IMR-90 (cell line): ENCODE results near the gene HEYL. TPM values are rescaled to one million over a fixed set of nuclear protein-coding genes. Genes with fewer than 3 reads are reported as not detected.

Experiments used
- ATAC-seq: fragments of 200-7000 bp; cut with Tn5 transposase; 2 replicates; pipeline ENCODE4 v1.9.1; 2020; ENCODE audit warnings: low read depth, mild to moderate bottlenecking, moderate library complexity
- BruUV-seq: library from RNA; stranded (reverse); fragments of 400-500 nt; replicated peaks from 2 replicates; lab custom pipeline; 2021; lab: Mats Ljungman, UMichigan
- CTCF ChIA-PET: fragments of 300-600 bp; formaldehyde crosslinking; extraction: SDS; loops from one replicate; lab custom pipeline; 2021; ENCODE audit warnings: antibody characterized with exemption; lab: Yijun Ruan, JAX
- POLR2A ChIA-PET: fragments of 300-600 bp; sonication (Branson Sonifier 250); formaldehyde crosslinking; loops from one replicate; lab custom pipeline; 2022; ENCODE audit warnings: antibody characterized with exemption; ENCODE audit not compliant: unreplicated experiment; lab: Charles Lee
- DNase-seq: peaks from one replicate; pipeline ENCODE4 v3.0.0; 2013
- H2AFZ ChIP-seq: replicated peaks from 2 replicates; pipeline ENCODE3; 2013; ENCODE audit warnings: low read length, mild to moderate bottlenecking; ENCODE audit not compliant: poor library complexity
- H2AK5ac ChIP-seq: 2 replicates; pipeline ENCODE4 v1.6.1; 2013; ENCODE audit warnings: low read depth, low read length, inconsistent platforms
- H2AK9ac ChIP-seq: replicated peaks from 2 replicates; pipeline ENCODE3; 2013; ENCODE audit warnings: mild to moderate bottlenecking, low read depth, low read length, moderate library complexity; ENCODE audit not compliant: poor library complexity
- H2BK120ac ChIP-seq: 2 replicates; pipeline ENCODE4 v1.6.1; 2013; ENCODE audit warnings: low read depth, low read length, inconsistent platforms
- H2BK15ac ChIP-seq: 3 replicates; pipeline ENCODE4 v1.6.1; 2013; ENCODE audit warnings: low read depth, low read length, inconsistent platforms
- H2BK20ac ChIP-seq: 2 replicates; pipeline ENCODE4 v1.6.1; 2013; ENCODE audit warnings: low read depth, mild to moderate bottlenecking, inconsistent platforms, low read length, moderate library complexity
- H2BK5ac ChIP-seq: 2 replicates; pipeline ENCODE4 v1.6.1; 2013; ENCODE audit warnings: mild to moderate bottlenecking, low read depth, low read length, inconsistent platforms; ENCODE audit not compliant: poor library complexity, severe bottlenecking
- H3K14ac ChIP-seq: replicated peaks from 2 replicates; pipeline ENCODE4 v1.6.1; 2013; ENCODE audit warnings: low read depth, low read length, inconsistent platforms
- H3K18ac ChIP-seq: 2 replicates; pipeline ENCODE4 v1.6.1; 2013; ENCODE audit warnings: low read depth, low read length, control low read depth
- H3K23ac ChIP-seq: 2 replicates; pipeline ENCODE4 v1.6.1; 2013; ENCODE audit warnings: low read depth, low read length, inconsistent platforms
- H3K27ac ChIP-seq: 2 replicates; pipeline ENCODE4 v1.5.1; 2013; ENCODE audit warnings: mild to moderate bottlenecking, control low read depth, low read length; ENCODE audit not compliant: insufficient read depth
- H3K27me3 ChIP-seq: 2 replicates; pipeline ENCODE4 v1.6.1; 2013; ENCODE audit warnings: low read length; ENCODE audit not compliant: control insufficient read depth, insufficient read depth
- H3K36me3 ChIP-seq: 2 replicates; pipeline ENCODE4 v1.6.1; 2013; ENCODE audit warnings: low read length, mixed read lengths; ENCODE audit not compliant: control insufficient read depth, insufficient read depth
- H3K4ac ChIP-seq: 2 replicates; pipeline ENCODE4 v1.6.1; 2013; ENCODE audit warnings: low read depth, low read length, inconsistent platforms
- H3K4me1 ChIP-seq: 2 replicates; pipeline ENCODE4 v1.6.1; 2013; ENCODE audit warnings: low read length, mixed read lengths; ENCODE audit not compliant: control insufficient read depth, insufficient read depth
- H3K4me2 ChIP-seq: 2 replicates; pipeline ENCODE4 v1.6.1; 2013; ENCODE audit warnings: low read depth, mild to moderate bottlenecking, control low read depth, low read length, moderate library complexity
- H3K4me3 ChIP-seq: 2 replicates; pipeline ENCODE4 v1.5.1; 2013; ENCODE audit warnings: low read depth, mild to moderate bottlenecking, control low read depth, low read length, moderate library complexity; ENCODE audit not compliant: insufficient read depth
- H3K56ac ChIP-seq: 2 replicates; pipeline ENCODE4 v1.6.1; 2013; ENCODE audit warnings: low read length, inconsistent platforms; ENCODE audit not compliant: insufficient read depth; ENCODE audit errors: extremely low read depth
- H3K79me1 ChIP-seq, 2 experiments: 2 replicates each; pipeline ENCODE4 v1.6.1; 2013; ENCODE audit warnings: low read length in 2 of 2, inconsistent platforms in 1 of 2, low read depth in 1 of 2
- H3K9ac ChIP-seq: 2 replicates; pipeline ENCODE4 v1.6.1; 2013; ENCODE audit warnings: low read depth, low read length, control low read depth
- H3K9me1 ChIP-seq: 2 replicates; pipeline ENCODE4 v1.6.1; 2013; ENCODE audit warnings: low read length, inconsistent platforms; ENCODE audit not compliant: insufficient read depth
- H3K9me3 ChIP-seq: 2 replicates; pipeline ENCODE4 v1.6.1; 2013; ENCODE audit warnings: low read length; ENCODE audit not compliant: control insufficient read depth, insufficient read depth
- H4K20me1 ChIP-seq: 2 replicates; pipeline ENCODE4 v1.6.1; 2013; ENCODE audit warnings: low read length, inconsistent platforms; ENCODE audit not compliant: insufficient read depth
- H4K5ac ChIP-seq: 2 replicates; pipeline ENCODE4 v1.6.1; 2013; ENCODE audit warnings: mild to moderate bottlenecking, low read depth, low read length, control low read depth
- H4K8ac ChIP-seq, 2 experiments: 2 replicates each; pipeline ENCODE4 v1.6.1; 2013; ENCODE audit warnings: low read depth in 2 of 2, low read length in 2 of 2, control low read depth in 1 of 2, inconsistent platforms in 1 of 2
- H4K91ac ChIP-seq: 2 replicates; pipeline ENCODE4 v1.6.1; 2013; ENCODE audit warnings: low read depth, low read length, inconsistent platforms; ENCODE audit not compliant: insufficient read depth
- MAFK ChIP-seq: IDR thresholded peaks from 2 replicates; pipeline ENCODE4 v1.6.1; 2012; ENCODE audit warnings: low read depth, low read length, improper control_type of control experiment
- MAZ ChIP-seq: IDR thresholded peaks from 2 replicates; pipeline ENCODE4 v1.6.1; 2012; ENCODE audit warnings: low read depth, mild to moderate bottlenecking, low read length, improper control_type of control experiment, moderate library complexity, borderline replicate concordance
- MXI1 ChIP-seq: IDR thresholded peaks from 2 replicates; pipeline ENCODE4 v1.6.1; 2012; ENCODE audit warnings: low read depth, mild to moderate bottlenecking, low read length, moderate library complexity, borderline replicate concordance
- WGBS, 2 experiments: methylation state at CpG; one replicate each; pipeline versions ENCODE4 v1.1.5 to v1.1.7; 2013; ENCODE audit warnings: missing lambda C conversion rate in 2 of 2; ENCODE audit not compliant: insufficient read length in 1 of 2; ENCODE audit errors: extremely low coverage in 2 of 2; 5-methylcytosine and 5-hydroxymethylcytosine counted together
- dilution Hi-C: fragments of 300-500 bp; cut with HindIII; formaldehyde crosslinking; loops from one replicate; pipeline ENCODE4 v1.14.3; 2018; ENCODE audit warnings: low sequenced_read_pairs; ENCODE audit not compliant: unreplicated experiment
- in situ Hi-C: fragments of 300-500 bp; cut with MboI; formaldehyde crosslinking; loops from 3 replicates; pipeline ENCODE4 v1.14.3; 2019; ENCODE audit warnings: low sequenced_read_pairs, inconsistent platforms, mixed read lengths
- intact Hi-C: fragments of 100-400 bp; cut with micrococcal nuclease; formaldehyde crosslinking; loops from 2 replicates; pipeline ENCODE4 v1.10.0; 2022
- polyA plus RNA-seq, 3 experiments: library from polyadenylated mRNA; depleted of rRNA; stranded (reverse); fragments of >200 nt; gene quantifications; 2 replicates each; pipeline ENCODE4 v1.2.3, GENCODE V29; 2012; ENCODE audit warnings: low replicate concordance in 1 of 3
- total RNA-seq: library from RNA; depleted of rRNA; stranded (reverse); fragments of >200 nt; gene quantifications from 2 replicates; pipeline ENCODE4 v1.2.3, GENCODE V29; 2012
- TF ChIP-seq, protein P1 (sequence below): fragments of 150-350 bp; IDR thresholded peaks from 2 replicates; pipeline ENCODE4 v1.6.1; 2017; ENCODE audit warnings: mild to moderate bottlenecking, antibody characterized with exemption, low read length, low read depth

HEYL gene
- total and polyA plus RNA-seq, 2 of the 4 experiments (the other 2 are of a cell fraction) = 0.02 TPM; not detected in 1

DNA sequence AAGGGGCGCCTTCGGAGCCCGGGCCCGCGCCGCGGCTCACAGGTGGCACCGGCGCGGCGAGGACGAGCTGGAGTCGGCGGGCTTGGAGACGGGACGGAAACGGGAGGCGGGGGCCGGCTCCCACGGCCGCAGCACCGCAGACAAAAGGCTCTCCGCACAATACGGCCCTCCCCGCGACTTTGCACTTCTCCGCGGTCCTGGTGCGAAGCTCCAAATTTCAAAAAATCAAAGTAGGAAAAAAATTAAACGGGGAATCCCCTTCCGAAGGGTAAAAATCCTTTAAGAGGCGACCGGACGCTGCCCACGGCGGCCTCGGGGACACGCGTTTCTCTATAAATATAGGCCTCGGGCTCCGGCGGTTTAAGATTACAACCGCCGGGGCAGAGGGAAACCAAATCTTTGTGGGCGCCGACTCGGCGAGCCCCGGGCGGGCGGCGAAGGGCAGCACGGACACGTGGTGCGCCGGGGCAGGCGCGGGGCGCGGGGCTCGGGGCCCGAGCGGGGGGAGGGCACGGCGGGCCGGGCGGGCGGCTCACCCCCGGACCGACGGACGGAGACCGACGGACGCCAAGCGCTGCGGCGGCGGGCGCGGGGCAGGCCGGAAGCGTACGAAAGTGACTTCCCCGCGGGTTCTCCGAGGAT is 63.3 kb downstream of the HEYL start:
- Histone ChIP-seq H3K4me1 (peaks cover 13% of the 10 kb centered on the region), H2BK120ac (no peak overlapping the region), H3K56ac (peak overlapping the region; percentile 76; the same call in 1 of the 2 replicates), H3K27ac (peak overlapping the region; percentile 60), H3K27me3 (no peaks in the 10 kb centered on the region), H4K8ac (peak overlapping the region in 1 of 2 experiments; percentile 22; a peak in 1 of 4 replicates), H3K79me1 (peaks cover 13 to 42% of the 10 kb centered on the region in 2 experiments), H3K14ac (peak overlapping the region; percentile 69), H3K9ac (peak overlapping the region; percentile 67), H2AK9ac (peak overlapping the region; percentile 77), H2AFZ (peak overlapping the region; percentile 39), H4K91ac (no peak overlapping the region), H3K4me2 (peak overlapping the region; percentile 72), H4K20me1 (peaks cover 49% of the 10 kb centered on the region), H3K18ac (no peak overlapping the region), H3K36me3 (peaks cover 28% of the 10 kb centered on the region), H2AK5ac (no peak overlapping the region), H2BK20ac (no peak overlapping the region), H3K9me1 (peaks cover 9% of the 10 kb centered on the region), H2BK5ac (peak overlapping the region; percentile 33), H4K5ac (no peak overlapping the region), H3K9me3 (no peaks in the 10 kb centered on the region), H3K23ac (peak overlapping the region; percentile 24; the same call in 1 of the 2 replicates), H3K4ac (peak overlapping the region; percentile 39; the same call in 1 of the 2 replicates), H2BK15ac (no peak overlapping the region), H3K4me3 (peak overlapping the region; percentile 80)
- dilution Hi-C loops (no loop called here), intact Hi-C loops (no loop called here), in situ Hi-C loops (no loop called here)
- DNase-seq (no peak), ATAC-seq (peak; percentile 24)
- TSS peak; percentile 95 for BruUV-seq
- ChIA-PET POLR2A (interaction anchor here (0.6 to 0.9 kb wide), 2 partner anchors 19 to 471 kb away, joined by 3 to 4 read pairs; no protein-coding TSS in a partner anchor), CTCF (interaction anchor here (0.5 to 0.6 kb wide), 2 partner anchors 11 to 222 kb away, joined by 4 to 9 read pairs; no protein-coding TSS in a partner anchor)
- TF ChIP-seq MAFK (no peak), MAZ (no peak), MXI1 (peak; percentile 49; the same call in 1 of the 2 replicates)
- TF ChIP-seq, protein P1, sequence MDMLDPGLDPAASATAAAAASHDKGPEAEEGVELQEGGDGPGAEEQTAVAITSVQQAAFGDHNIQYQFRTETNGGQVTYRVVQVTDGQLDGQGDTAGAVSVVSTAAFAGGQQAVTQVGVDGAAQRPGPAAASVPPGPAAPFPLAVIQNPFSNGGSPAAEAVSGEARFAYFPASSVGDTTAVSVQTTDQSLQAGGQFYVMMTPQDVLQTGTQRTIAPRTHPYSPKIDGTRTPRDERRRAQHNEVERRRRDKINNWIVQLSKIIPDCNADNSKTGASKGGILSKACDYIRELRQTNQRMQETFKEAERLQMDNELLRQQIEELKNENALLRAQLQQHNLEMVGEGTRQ = peak; percentile 64; the same call in 1 of the 2 replicates
- WGBS, 2 experiments = 0% methylated on average over 21 of the region's 87 CpGs; no CpG with 5 or more reads in 1 of the 2 experiments
